HG03439 (cell line): ENCODE results near the gene NTRK2.

Source experiments
- ATAC-seq: cut with Tn5 transposase; IDR thresholded peaks from one replicate; pipeline ENCODE4 v1.9.1; 2021; ENCODE audit warnings: mild to moderate bottlenecking, moderate library complexity; ENCODE audit not compliant: unreplicated experiment

Gene NTRK2

DNA sequence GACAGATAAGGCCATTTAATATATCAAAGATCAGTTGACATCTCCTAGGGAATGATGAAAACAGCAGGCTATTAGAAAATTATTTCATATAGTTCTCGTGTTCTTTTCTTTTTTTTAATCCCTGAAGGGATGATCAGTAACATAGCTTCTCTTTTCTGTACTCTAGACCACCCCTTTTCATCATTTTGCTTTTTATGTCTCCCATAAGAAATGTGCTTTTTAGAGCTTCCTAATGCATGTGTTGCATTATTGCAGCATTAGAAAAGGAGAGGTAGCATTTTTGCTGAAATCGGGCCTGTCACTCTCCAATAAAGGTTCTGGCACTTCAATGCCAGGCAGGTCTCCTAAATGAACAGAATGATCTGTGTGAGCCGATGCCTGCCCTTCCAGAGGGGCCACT, 143.3 kb downstream of the NTRK2 start:
- no peak for ATAC-seq

DNA sequence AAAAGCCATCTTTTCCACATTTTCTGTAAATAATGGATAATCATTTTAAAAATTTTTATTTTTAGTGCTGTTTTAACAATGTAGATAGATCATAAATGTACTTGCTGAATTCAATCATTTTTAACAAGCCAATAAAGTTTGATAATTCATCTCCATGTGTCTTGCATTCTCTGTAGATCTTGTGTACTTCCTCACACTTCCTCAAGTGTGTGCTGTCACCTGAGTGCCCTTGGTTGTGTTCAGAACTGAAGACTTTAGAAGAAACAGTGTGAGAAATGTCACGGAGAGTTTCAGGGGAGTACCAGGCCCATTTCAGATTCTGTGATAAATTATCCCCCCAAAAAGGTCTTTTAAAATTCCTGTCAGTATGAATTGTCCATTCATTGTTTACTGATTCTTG, 146.0 kb downstream of the NTRK2 start:
- no peak for ATAC-seq

DNA sequence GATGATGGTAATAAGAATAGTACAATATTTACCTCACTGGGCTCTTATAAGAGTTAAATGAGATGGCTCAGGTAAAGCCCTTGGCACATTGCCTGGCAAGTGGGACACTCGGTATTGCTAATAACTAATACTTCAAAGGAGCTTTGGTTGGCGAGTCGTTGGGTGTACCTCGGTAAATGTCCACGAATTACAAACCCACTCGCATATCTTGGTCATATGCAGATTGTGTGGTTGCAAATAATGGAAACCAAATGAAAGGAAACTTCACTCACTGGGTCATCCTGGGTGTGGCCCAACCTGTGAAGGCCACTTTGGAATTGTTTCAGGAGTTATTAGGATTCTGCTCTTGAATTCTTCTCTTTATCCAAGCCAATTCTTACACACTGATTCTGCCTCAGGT, 147.5 kb downstream of the NTRK2 start:
- no peak for ATAC-seq

- ATAC-seq: no peak
Measured at GRCh38 chr9:84818791-84819190, 149.3 kb downstream of the NTRK2 start.

GRCh38 chr9:84819491-84819991, 150.0 kb downstream of the NTRK2 start:
- ATAC-seq: no peak

GRCh38 chr9:84821431-84821830, 151.9 kb downstream of the NTRK2 start:
- ATAC-seq: no peak

GRCh38 chr9:84822589-84823233, 153.2 kb downstream of the NTRK2 start:
- ATAC-seq: peak; percentile 49

- peak; percentile 57 for ATAC-seq
Measured at GRCh38 chr9:84823421-84824271, 154.1 kb downstream of the NTRK2 start.

GRCh38 chr9:84827216-84827765, 157.8 kb downstream of the NTRK2 start:
- no peak for ATAC-seq

DNA sequence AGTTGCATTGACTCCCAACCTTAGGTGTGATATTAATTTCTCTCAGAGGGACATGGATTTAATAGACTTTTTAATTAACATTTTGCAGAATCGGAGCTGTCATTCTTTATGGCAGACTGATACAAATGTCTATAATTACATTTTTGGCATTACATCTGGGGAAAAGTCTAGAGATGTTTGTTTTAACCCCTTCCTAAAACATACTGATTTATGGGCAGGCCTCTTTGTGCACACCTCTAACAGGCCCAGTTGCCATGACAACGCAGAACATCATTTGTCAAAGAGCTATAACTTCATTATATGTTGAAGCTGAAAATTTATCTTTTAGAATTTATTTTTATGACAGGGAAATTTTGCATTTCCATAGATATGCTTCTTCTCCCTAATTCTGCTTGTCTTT, 158.5 kb downstream of the NTRK2 start:
- ATAC-seq: no peak

- ATAC-seq: no peak
Measured at GRCh38 chr9:84829471-84829870, 159.9 kb downstream of the NTRK2 start.

GRCh38 chr9:84829997-84830696, 160.6 kb downstream of the NTRK2 start:
- ATAC-seq: no peak

- no peak for ATAC-seq
Measured at GRCh38 chr9:84831377-84831776, 161.8 kb downstream of the NTRK2 start.

GRCh38 chr9:84832453-84832852, 162.9 kb downstream of the NTRK2 start:
- ATAC-seq: no peak

DNA sequence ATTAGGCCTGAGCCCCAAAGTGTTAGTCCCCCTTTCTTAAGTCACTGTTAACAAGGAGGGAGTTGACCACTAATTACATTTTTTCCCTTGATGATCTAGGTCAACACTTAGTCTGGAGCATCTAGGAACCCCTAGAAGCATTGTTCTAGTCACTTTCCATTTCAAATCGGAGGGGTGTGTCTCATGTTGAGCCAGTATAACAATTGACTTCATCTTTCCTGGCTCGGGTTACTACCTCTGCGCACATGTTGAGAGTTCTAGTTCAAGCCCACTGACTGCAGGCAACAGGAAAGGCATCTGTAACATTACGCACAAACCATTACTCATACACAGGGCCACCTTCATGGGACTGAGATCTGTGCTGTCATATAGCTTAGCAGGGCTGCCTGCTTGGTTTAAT, 164.9 kb downstream of the NTRK2 start:
- no peak for ATAC-seq

DNA sequence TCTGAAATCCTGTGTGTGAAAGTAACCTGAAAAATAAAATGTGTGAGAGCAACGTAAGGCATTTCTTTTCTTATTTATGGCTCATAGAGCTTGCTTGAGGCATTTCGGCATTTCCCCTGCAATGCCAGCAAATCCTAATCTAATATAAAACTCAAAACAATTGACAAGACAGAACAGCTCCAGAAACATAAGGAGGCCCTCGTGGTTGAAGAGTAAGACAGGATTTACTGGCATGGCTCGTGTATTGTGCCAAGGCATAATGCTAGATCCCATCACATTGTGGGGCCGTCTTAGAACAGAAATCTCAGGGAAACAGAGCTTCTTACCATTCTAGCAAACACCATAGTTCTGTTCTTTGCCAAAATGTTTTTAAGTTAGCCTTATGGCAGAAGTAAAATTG, 166.2 kb downstream of the NTRK2 start:
- ATAC-seq: no peak

DNA sequence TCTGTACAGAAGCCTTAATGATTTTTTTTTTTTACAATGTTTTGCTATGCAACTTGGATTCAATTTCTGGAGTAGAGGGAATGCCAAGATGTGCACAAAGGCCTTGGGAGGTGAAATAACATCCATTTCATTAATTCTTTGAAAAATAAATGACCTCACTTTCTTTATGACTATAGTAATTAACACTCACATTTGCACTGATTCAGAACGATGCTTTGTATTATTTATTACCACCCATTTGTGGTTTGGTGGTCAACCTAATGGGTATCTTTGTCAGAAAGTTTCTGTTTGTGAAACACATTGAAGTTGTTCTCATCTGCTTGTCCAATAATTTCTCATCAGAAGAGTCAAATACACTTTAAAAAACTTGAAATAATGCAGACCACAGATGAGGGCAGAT, 169.3 kb downstream of the NTRK2 start:
- ATAC-seq: no peak

DNA sequence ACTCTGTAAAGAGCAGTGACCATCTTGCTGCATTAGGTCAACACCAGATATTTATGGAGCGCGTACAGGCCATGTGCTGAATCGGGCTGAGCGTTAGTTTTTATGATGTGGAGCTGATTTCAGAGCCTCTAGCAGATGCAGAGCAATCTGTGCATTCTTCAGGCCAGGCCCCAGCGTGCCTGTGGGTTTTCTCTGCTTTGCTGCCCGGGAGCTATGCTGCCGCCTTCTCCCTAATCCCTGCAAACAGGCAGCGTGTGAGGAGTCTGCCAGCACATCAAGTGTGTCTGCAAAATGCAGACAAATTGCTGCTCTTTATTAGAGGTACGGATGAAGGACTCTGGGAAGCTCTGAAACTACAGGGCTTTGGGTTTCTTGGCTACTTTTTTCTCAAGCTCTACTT, 170.0 kb downstream of the NTRK2 start:
- ATAC-seq: no peak

DNA sequence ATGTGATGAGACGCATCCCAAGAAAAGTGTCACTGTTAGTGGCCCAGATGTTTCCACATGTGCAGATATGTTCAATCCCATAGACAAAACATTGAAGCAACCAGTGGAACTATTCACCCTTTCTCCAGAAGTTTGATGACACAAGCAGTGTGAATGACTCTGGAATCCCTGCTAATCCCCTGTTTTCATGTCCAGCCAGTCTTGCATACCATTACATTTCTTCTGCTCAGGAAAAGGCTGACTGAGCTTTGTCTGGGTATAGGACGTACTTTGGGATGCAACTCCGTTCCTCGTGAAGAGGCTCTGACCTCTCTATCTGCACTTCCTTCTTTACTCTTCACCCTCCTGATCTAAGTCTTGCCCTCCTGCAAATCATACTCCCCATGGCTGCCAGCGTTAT, 172.4 kb downstream of the NTRK2 start:
- ATAC-seq: no peak

DNA sequence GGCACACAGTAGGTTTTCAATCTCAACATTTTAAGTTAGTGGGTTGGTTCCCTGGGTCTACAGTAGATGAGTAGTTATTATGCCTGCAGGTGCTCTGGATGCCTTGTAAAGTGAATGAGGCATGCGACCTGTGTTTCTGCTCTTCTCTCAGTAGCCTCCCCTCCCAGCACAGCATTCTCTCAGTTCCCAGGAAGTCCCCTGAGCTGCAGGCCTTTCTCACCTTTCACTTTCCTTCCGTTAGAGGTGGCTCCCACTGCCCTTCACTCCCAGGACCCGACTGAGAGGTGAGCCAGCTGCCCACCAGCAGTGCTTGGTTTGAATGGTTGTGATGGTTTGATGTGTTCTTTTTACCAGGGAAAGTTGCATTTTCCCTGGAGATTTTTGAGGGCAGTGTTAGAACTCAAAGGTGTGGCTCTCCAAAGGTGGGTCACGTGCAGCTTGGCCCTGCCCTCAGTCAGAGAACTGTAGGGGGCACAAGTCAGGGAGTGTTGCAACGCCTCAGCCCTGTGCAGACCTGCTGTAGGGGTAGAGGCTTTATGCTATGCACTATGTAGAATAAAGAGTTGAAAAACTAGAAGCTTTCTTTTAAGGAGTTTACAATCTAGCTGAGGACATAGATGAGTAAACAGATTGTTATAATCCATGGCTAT, 173.8 kb downstream of the NTRK2 start:
- no peak for ATAC-seq
